Endodermal cell (in vitro differentiated cells): ENCODE data around the gene RIT2. TPM values are rescaled to one million over a fixed set of nuclear protein-coding genes. Genes with fewer than 3 reads are reported as not detected.
"Not testable (repeated sequence)": the region's sequence is repeated elsewhere in the genome, so short reads cannot be mapped to it uniquely, and the experiment has no call there.

Experiments
- DNase-seq: peaks from one replicate; pipeline ENCODE4 v3.0.0-alpha.2; 2017
- H3K27ac ChIP-seq: 2 replicates; pipeline ENCODE4 v1.5.1; 2013; ENCODE audit warnings: mild to moderate bottlenecking, low read depth, low read length, moderate library complexity
- H3K27me3 ChIP-seq: 2 replicates; pipeline ENCODE4 v1.6.1; 2013; ENCODE audit warnings: mild to moderate bottlenecking, low read length, moderate library complexity; ENCODE audit not compliant: insufficient read depth, control insufficient read depth, poor library complexity, severe bottlenecking
- H3K36me3 ChIP-seq: 2 replicates; pipeline ENCODE4 v1.7.0; 2013; ENCODE audit warnings: mild to moderate bottlenecking, low read length, moderate library complexity; ENCODE audit not compliant: control insufficient read depth, insufficient read depth
- H3K4me1 ChIP-seq: one replicate; pipeline ENCODE4 v1.7.0; 2013; ENCODE audit warnings: low read length; ENCODE audit not compliant: control insufficient read depth, insufficient read depth
- H3K4me3 ChIP-seq: 2 replicates; pipeline ENCODE4 v1.5.1; 2013; ENCODE audit warnings: mild to moderate bottlenecking, low read length, moderate library complexity
- H3K9ac ChIP-seq: 2 replicates; pipeline ENCODE4 v1.6.1; 2013; ENCODE audit warnings: mild to moderate bottlenecking, low read length, moderate library complexity; ENCODE audit not compliant: poor library complexity, severe bottlenecking; ENCODE audit errors: extremely low read depth
- H3K9me3 ChIP-seq: 2 replicates; pipeline ENCODE4 v1.6.1; 2013; ENCODE audit warnings: mild to moderate bottlenecking, low read length, moderate library complexity; ENCODE audit not compliant: control insufficient read depth
- H3K27ac Mint-ChIP-seq: 2 replicates; pipeline ENCODE4 v1.8.0; 2020; ENCODE audit warnings: mixed read lengths
- H3K27me3 Mint-ChIP-seq: 2 replicates; pipeline ENCODE4 v1.8.0; 2021; ENCODE audit warnings: mild to moderate bottlenecking, mixed read lengths; ENCODE audit not compliant: insufficient read depth
- H3K36me3 Mint-ChIP-seq: 2 replicates; pipeline ENCODE4 v1.8.0; 2020; ENCODE audit warnings: low read depth, mixed read lengths
- H3K4me1 Mint-ChIP-seq: 2 replicates; pipeline ENCODE4 v1.8.0; 2020; ENCODE audit warnings: mixed read lengths
- H3K4me3 Mint-ChIP-seq: 2 replicates; pipeline ENCODE4 v1.8.0; 2020; ENCODE audit warnings: mild to moderate bottlenecking, moderate library complexity, mixed read lengths
- H3K9me3 Mint-ChIP-seq: 2 replicates; pipeline ENCODE4 v1.8.0; 2020; ENCODE audit warnings: mild to moderate bottlenecking, mixed read lengths
- WGBS, 2 experiments: methylation state at CpG; one replicate each; pipeline versions ENCODE4 v1.1.5 to v1.1.7; 2013; ENCODE audit warnings: missing lambda C conversion rate in 2 of 2, mixed read lengths in 1 of 2; ENCODE audit not compliant: insufficient coverage in 1 of 2, insufficient read length in 1 of 2; 5-methylcytosine and 5-hydroxymethylcytosine counted together
- total RNA-seq, 2 donors: library from RNA; stranded (reverse); fragmentation: NEBNext Ultra II Directional in 1 of 2; extraction: Animal tissue kit (Norgen Biotek cat#: 25700) in 1 of 2; gene quantifications; 2 replicates in 1 of 2; 3 replicates in 1 of 2; pipeline ENCODE4 v1.2.1, GENCODE V29; 2021
- TF ChIP-seq, protein P1 (sequence below): fragments of 200-600 bp; sonication (generic); conservative IDR thresholded peaks from 2 replicates; pipeline ENCODE4 v1.5.0; 2021; ENCODE audit warnings: antibody characterized with exemption, mild to moderate bottlenecking

Gene RIT2
- total RNA-seq, 2 donors from 2014 or later, result 0.81 TPM; not detected in 1

DNA sequence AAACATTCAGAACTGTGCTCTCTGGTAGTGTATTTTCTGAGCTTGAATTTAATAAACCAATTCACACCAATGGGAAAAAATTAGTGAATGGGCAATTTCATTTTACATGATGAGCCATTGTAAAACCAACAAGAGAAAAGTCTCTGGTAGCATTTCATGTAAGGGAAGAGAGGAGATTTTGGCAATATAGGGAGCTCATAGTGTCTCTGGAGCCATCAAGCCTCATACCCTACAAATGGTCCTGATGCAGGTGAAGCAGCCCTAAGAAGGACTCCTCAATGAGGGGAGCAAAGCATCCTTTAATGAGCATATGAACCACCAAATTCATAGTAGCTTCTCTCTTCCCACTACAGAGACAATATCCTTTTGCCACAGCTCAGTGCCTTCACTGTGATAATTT is 373.0 kb downstream of the RIT2 start:
- Mint-ChIP-seq H3K27me3 (peaks cover 14% of the 10 kb centered on the region), H3K4me3 (no peak overlapping the region), H3K9me3 (peaks cover 3% of the 10 kb centered on the region), H3K4me1 (peaks cover 12% of the 10 kb centered on the region), H3K36me3 (no peaks in the 10 kb centered on the region), H3K27ac (no peak overlapping the region)
- Histone ChIP-seq H3K9ac (no peak overlapping the region), H3K4me1 (peaks cover 16% of the 10 kb centered on the region), H3K4me3 (peak overlapping the region; percentile 63), H3K36me3 (no peaks in the 10 kb centered on the region), H3K27ac (no peak overlapping the region), H3K9me3 (peaks cover 3% of the 10 kb centered on the region), H3K27me3 (no peaks in the 10 kb centered on the region)
- TF ChIP-seq, protein P1, sequence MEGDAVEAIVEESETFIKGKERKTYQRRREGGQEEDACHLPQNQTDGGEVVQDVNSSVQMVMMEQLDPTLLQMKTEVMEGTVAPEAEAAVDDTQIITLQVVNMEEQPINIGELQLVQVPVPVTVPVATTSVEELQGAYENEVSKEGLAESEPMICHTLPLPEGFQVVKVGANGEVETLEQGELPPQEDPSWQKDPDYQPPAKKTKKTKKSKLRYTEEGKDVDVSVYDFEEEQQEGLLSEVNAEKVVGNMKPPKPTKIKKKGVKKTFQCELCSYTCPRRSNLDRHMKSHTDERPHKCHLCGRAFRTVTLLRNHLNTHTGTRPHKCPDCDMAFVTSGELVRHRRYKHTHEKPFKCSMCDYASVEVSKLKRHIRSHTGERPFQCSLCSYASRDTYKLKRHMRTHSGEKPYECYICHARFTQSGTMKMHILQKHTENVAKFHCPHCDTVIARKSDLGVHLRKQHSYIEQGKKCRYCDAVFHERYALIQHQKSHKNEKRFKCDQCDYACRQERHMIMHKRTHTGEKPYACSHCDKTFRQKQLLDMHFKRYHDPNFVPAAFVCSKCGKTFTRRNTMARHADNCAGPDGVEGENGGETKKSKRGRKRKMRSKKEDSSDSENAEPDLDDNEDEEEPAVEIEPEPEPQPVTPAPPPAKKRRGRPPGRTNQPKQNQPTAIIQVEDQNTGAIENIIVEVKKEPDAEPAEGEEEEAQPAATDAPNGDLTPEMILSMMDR, result no peak
- peak; percentile 49 for DNase-seq

DNA sequence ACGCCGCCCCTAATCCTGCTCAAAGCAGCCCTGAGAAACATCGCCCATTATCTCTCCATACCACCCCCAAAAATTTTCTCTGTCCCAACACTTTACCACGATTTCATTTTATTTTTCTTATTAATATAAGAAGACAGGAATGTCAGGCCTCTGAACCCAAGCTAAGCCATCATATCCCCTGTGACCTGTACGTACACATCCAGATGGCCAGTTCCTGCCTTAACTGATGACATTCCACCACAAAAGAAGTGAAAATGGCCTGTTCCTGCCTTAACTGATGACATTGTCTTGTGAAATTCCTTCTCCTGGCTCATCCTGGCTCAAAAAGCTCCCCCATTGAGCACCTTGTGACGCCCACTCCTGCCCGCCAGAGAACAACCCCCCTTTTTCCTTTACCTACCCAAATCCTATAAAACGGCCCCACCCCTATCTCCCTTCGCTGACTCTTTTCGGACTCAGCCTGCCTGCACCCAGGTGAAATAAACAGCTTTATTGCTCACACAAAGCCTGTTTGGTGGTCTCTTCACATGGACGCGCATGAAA is 373.6 kb downstream of the RIT2 start:
- not testable (repeated sequence) for H3K9me3 ChIP-seq
- peak overlapping the region; percentile 63 for H3K4me3 ChIP-seq
- WGBS, 2 experiments, result 24% methylated on average over 12 of the region's 12 CpGs; no CpG with 5 or more reads in 1 of the 2 experiments

DNA sequence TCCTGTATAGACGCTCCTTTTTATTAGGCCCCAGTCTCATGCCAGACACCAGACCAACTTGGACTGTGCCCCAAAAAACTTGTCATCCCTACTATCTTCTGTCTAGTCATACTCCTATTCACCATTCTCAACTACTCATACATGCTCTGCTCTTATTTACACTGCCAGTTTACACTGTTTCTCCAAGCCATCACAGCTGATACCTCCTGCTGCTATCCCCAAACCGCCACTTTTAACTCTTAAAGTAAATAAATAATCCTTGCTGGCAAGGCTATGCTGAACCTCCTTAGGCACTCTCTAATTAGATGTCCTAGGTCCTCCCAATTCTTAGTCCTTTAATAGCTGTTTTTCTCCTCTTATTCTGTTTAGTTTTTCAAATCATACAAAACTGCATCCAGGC is 374.2 kb downstream of the RIT2 start:
- not testable (repeated sequence) for H3K9ac ChIP-seq, H3K9me3 ChIP-seq, H3K27ac Mint-ChIP-seq, H3K9me3 Mint-ChIP-seq, H3K36me3 Mint-ChIP-seq, H3K4me3 Mint-ChIP-seq, H3K27ac ChIP-seq, H3K27me3 ChIP-seq, H3K36me3 ChIP-seq, H3K4me3 ChIP-seq
- H3K4me1 ChIP-seq, result peaks cover 16% of the 10 kb centered on the region
- whole genome bisulfite sequencing, 2 experiments, result 22 to 28% methylated on average over 1 to 2 of the region's 2 CpGs
- Mint-ChIP-seq H3K4me1 (peaks cover 17% of the 10 kb centered on the region), H3K27me3 (peaks cover 22% of the 10 kb centered on the region)
- peak; percentile 70 for DNase-seq

More for the DNA sequence above, 373.6 kb downstream of the RIT2 start:
- not testable (repeated sequence) for H3K4me3 Mint-ChIP-seq, H3K27ac ChIP-seq, H3K36me3 ChIP-seq, H3K36me3 Mint-ChIP-seq, H3K9ac ChIP-seq, DNase-seq, H3K9me3 Mint-ChIP-seq, H3K27ac Mint-ChIP-seq, H3K27me3 ChIP-seq
- H3K27me3 Mint-ChIP-seq, result peaks cover 20% of the 10 kb centered on the region
- peaks cover 16% of the 10 kb centered on the region for H3K4me1 ChIP-seq
- H3K4me1 Mint-ChIP-seq, result peaks cover 12% of the 10 kb centered on the region

DNA sequence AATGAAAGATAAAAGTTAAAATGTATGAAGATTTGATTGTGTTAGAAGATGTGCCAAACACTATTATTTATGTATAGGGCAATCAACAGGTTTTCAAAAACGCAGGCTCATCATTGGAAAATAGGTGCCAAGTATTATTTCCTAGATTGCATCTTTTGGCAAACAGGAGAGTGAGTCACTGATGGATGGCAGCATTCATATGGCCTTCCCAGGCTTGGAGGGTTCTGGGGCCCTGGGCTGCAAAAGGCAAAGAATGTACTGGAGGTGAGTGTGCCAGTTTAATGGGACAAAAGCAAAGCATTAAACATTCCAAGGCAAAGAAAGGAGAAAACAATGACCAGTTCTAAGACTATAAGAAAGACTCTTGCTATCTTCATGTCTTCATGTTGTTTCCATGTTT is 379.4 kb downstream of the RIT2 start:
- no peaks in the 10 kb centered on the region for H3K36me3 Mint-ChIP-seq
- no peak overlapping the region for H3K4me3 Mint-ChIP-seq
- no peak overlapping the region for H3K9ac ChIP-seq
- H3K27me3 Mint-ChIP-seq, result peaks cover 28% of the 10 kb centered on the region
- peaks cover 2% of the 10 kb centered on the region for H3K9me3 Mint-ChIP-seq
- H3K4me3 ChIP-seq, result no peak overlapping the region
- no peaks in the 10 kb centered on the region for H3K27me3 ChIP-seq
- 83 to 85% methylated on average over 1 of the region's 1 CpG for WGBS, 2 experiments
- peaks cover 7% of the 10 kb centered on the region for H3K4me1 ChIP-seq
- TF ChIP-seq, protein P1, result no peak
- peaks cover 13% of the 10 kb centered on the region for H3K4me1 Mint-ChIP-seq
- no peaks in the 10 kb centered on the region for H3K36me3 ChIP-seq
- no peaks in the 10 kb centered on the region for H3K9me3 ChIP-seq
- no peak overlapping the region for H3K27ac Mint-ChIP-seq
- no peak overlapping the region for H3K27ac ChIP-seq
- DNase-seq, result no peak
